Kidney (tissue), 2 donors: ENCODE results near the gene U2AF1. TPM values are rescaled to one million over a fixed set of nuclear protein-coding genes. Genes with fewer than 3 reads are reported as not detected.

ENCODE experiments used
- polyA plus RNA-seq: library from polyadenylated mRNA; stranded (reverse); fragments of 350-450 nt; fragmentation: Illumina TruSeq; extraction: RNeasy Lipid Tissue Mini Kit (QIAGEN cat#74804); gene quantifications from one replicate; pipeline ENCODE4 v1.2.3, GENCODE V29; 2014; ENCODE audit warnings: low read depth, low replicate concordance; ENCODE audit not compliant: insufficient read depth
- total RNA-seq: library from RNA; stranded (reverse); fragmentation: NEBNext Ultra II Directional; extraction: Animal tissue kit (Norgen Biotek cat#: 25700); gene quantifications from one replicate; pipeline ENCODE4 v1.2.1, GENCODE V29; 2021
- donor health status: DM: yes; HTN: yes; CAD: no.

U2AF1 gene
- total and polyA plus RNA-seq, 2 donors from 2014 or later: 15.7 to 44.7 TPM

Other genes with a start within 250 kb of the U2AF1 start
- 20.4 TPM for gene WDR4, start 228.0 kb downstream of the U2AF1 start, total RNA-seq
- gene WDR4, start 228.0 kb downstream of the U2AF1 start, polyA plus RNA-seq: 4.8 TPM
- gene NDUFV3, start 214.3 kb downstream of the U2AF1 start, total RNA-seq: 29.6 TPM
- 37.0 TPM for gene NDUFV3, start 214.3 kb downstream of the U2AF1 start, polyA plus RNA-seq
- gene ERVH48-1, start 181.9 kb downstream of the U2AF1 start, total RNA-seq: not detected
- not detected for gene ERVH48-1, start 181.9 kb downstream of the U2AF1 start, polyA plus RNA-seq
- gene PKNOX1, start 133.0 kb downstream of the U2AF1 start, total RNA-seq: 25.2 TPM
- 7.9 TPM for gene PKNOX1, start 133.0 kb downstream of the U2AF1 start, polyA plus RNA-seq
- gene CBS, start 31.7 kb downstream of the U2AF1 start, total RNA-seq: 32.1 TPM
- 6.4 TPM for gene CBS, start 31.7 kb downstream of the U2AF1 start, polyA plus RNA-seq
- gene CRYAA, start 61.4 kb upstream of the U2AF1 start, total RNA-seq: not detected
- gene CRYAA, start 61.4 kb upstream of the U2AF1 start, polyA plus RNA-seq: 28.6 TPM